GM12878 (cell line): ENCODE data around the gene PTTG1. TPM values are rescaled to one million over a fixed set of nuclear protein-coding genes. Genes with fewer than 3 reads are reported as not detected.

ENCODE experiments used
- ATAC-seq: fragments of 200-7000 bp; cut with Tn5 transposase; 3 replicates; pipeline ENCODE4 v1.9.1; 2020; ENCODE audit warnings: mild to moderate bottlenecking, moderate library complexity
- BruUV-seq: library from RNA; stranded (reverse); fragments of 400-500 nt; replicated peaks from 2 replicates; lab custom pipeline; 2021; lab: Mats Ljungman, UMichigan
- CTCF ChIA-PET: fragments of 300-600 bp; sonication (Branson Sonifier 250); formaldehyde crosslinking; extraction: SDS; loops from one replicate; lab custom pipeline; 2021; ENCODE audit warnings: inconsistent platforms; lab: Yijun Ruan, JAX
- POLR2A ChIA-PET: fragments of 350-600 bp; formaldehyde crosslinking; extraction: SDS; loops from one replicate; lab custom pipeline; 2021; ENCODE audit warnings: inconsistent platforms; lab: Charles Lee
- RAD21 ChIA-PET: fragments of 300-600 bp; sonication (Branson Sonifier 250); formaldehyde crosslinking; loops from one replicate; lab custom pipeline; 2023; ENCODE audit warnings: antibody characterized with exemption; ENCODE audit not compliant: unreplicated experiment; lab: Charles Lee
- SMC1A ChIA-PET: fragments of 300-600 bp; sonication (Branson Sonifier 250); formaldehyde crosslinking; loops from one replicate; lab custom pipeline; 2023; ENCODE audit not compliant: unreplicated experiment, uncharacterized antibody; lab: Charles Lee
- DNase-seq: peaks from one replicate; pipeline ENCODE4 v3.0.0-alpha.2; 2011; ENCODE audit warnings: low read depth, low spot score
- FAIRE-seq: peaks from 3 replicates; lab custom pipeline; 2011; peaks lifted over from hg19 to GRCh38; lab: Jason Lieb, UNC
- H2AFZ ChIP-seq: 2 replicates; pipeline ENCODE4 v1.6.0; 2011; ENCODE audit warnings: low read depth, low read length, control low read depth; ENCODE audit not compliant: control insufficient read depth
- H3K27ac ChIP-seq: 2 replicates; pipeline ENCODE4 v1.5.1; 2011; ENCODE audit warnings: control low read depth; ENCODE audit not compliant: control insufficient read depth, insufficient read depth
- H3K27me3 ChIP-seq, 2 experiments: replicated peaks in 1 of 2; 2 replicates each; pipeline versions ENCODE4 v1.6.0 to v1.6.1; 2011; ENCODE audit warnings: low read length in 1 of 2; ENCODE audit not compliant: control insufficient read depth in 2 of 2, insufficient read depth in 2 of 2
- H3K36me3 ChIP-seq, 2 experiments: 2 replicates each; pipeline ENCODE4 v1.5.1; 2011; ENCODE audit warnings: low read length in 1 of 2; ENCODE audit not compliant: control insufficient read depth in 2 of 2, insufficient read depth in 2 of 2
- H3K4me1 ChIP-seq: 2 replicates; pipeline ENCODE4 v1.6.1; 2011; ENCODE audit warnings: mild to moderate bottlenecking, low read length, moderate library complexity, mixed read lengths; ENCODE audit not compliant: control insufficient read depth, insufficient read depth
- H3K4me2 ChIP-seq: 2 replicates; pipeline ENCODE4 v1.6.0; 2011; ENCODE audit warnings: control low read depth; ENCODE audit not compliant: control insufficient read depth, insufficient read depth
- H3K4me3 ChIP-seq: fragments of 200-600 bp; sonication (generic); 2 replicates; pipeline ENCODE4 v1.5.1; 2016
- H3K79me2 ChIP-seq: 2 replicates; pipeline ENCODE4 v1.6.0; 2011; ENCODE audit warnings: low read length; ENCODE audit not compliant: control insufficient read depth, insufficient read depth
- H3K9ac ChIP-seq: 2 replicates; pipeline ENCODE4 v1.8.0; 2011; ENCODE audit warnings: low read length, control low read depth, mixed read lengths; ENCODE audit not compliant: control insufficient read depth, insufficient read depth
- H3K9me3 ChIP-seq: replicated peaks from 3 replicates; pipeline ENCODE4 v1.5.1; 2011; ENCODE audit warnings: mild to moderate bottlenecking, low read length; ENCODE audit not compliant: control insufficient read depth, insufficient read depth
- H4K20me1 ChIP-seq: 2 replicates; pipeline ENCODE4 v1.6.0; 2011; ENCODE audit not compliant: control insufficient read depth, insufficient read depth
- MEF2B ChIP-seq: fragments of 450-650 bp; IDR thresholded peaks from 2 replicates; pipeline ENCODE4 v1.6.1; 2018; ENCODE audit warnings: mild to moderate bottlenecking, moderate library complexity; ENCODE audit not compliant: partially characterized antibody, poor library complexity, severe bottlenecking
- POLR2AphosphoS5 ChIP-seq: IDR thresholded peaks from 2 replicates; pipeline ENCODE4 v1.6.1; 2011; ENCODE audit warnings: mild to moderate bottlenecking, low read length, inconsistent platforms
- ZNF274 ChIP-seq: IDR thresholded peaks from one replicate; pipeline ENCODE4 v1.8.0; 2011; ENCODE audit not compliant: insufficient read length, insufficient read depth
- in situ Hi-C: fragments of 300-500 bp; cut with MboI; formaldehyde crosslinking; loops from 9 replicates; pipeline ENCODE4 v1.14.3; 2018; ENCODE audit warnings: mixed read lengths
- intact Hi-C: fragments of 100-400 bp; cut with micrococcal nuclease; formaldehyde crosslinking; loops from one replicate; pipeline ENCODE4 v1.14.2; 2022; ENCODE audit not compliant: unreplicated experiment
- polyA plus RNA-seq, 11 experiments: library from polyadenylated mRNA; depleted of rRNA in 4 of 11; unstranded in 6 of 11; stranded (reverse) in 5 of 11; fragments of >200 nt; fragmentation: Nextera tagmentation in 4 of 11; fragmentation: Illumina TruSeq in 1 of 11; extraction: Ambion mirVana in 4 of 11; extraction: Trizol in 1 of 11; gene quantifications; 1 replicate in 1 of 11; 2 replicates in 10 of 11; pipeline versions ENCODE4 v1.2.1 to v1.2.3, GENCODE V29; 2011 to 2016; ENCODE audit warnings: inconsistent platforms in 2 of 11, missing spikeins in 2 of 11, low read depth in 1 of 11
- total RNA-seq, 4 experiments: library from RNA; depleted of rRNA in 3 of 4; stranded (reverse); fragments of >200 nt in 3 of 4; fragmentation: Illumina TruSeq in 1 of 4; extraction: Trizol in 1 of 4; gene quantifications; 2 replicates each; pipeline versions ENCODE4 v1.2.1 to v1.2.3, GENCODE V29; 2013 to 2021

The PTTG1 gene
- total and polyA plus RNA-seq, 10 of the 15 experiments (the other 5 are each of a cell fraction or from before 2014, with no cell fraction given): 154 to 1,033 (median 377) TPM

GRCh38 chr5:160437271-160437670 is 15.6 kb downstream of the PTTG1 start:
- POLR2A ChIA-PET: interaction anchor here (1.4 to 7.8 kb wide), 4 partner anchors 14 to 28 kb away, joined by 5 to 156 read pairs (median 74); partner anchors contain the start of genes PTTG1 and SLU7
- TF ChIP-seq POLR2AphosphoS5 (no peak), ZNF274 (no peak), MEF2B (peak; percentile 12)
- TF ChIP-seq, all 136 proteins: peak for 1
- Histone ChIP-seq H3K9ac (no peak overlapping the region), H2AFZ (no peak overlapping the region), H3K9me3 (peaks cover under 1% of the 10 kb centered on the region; the same call in 2 of the 3 replicates), H3K4me2 (no peak overlapping the region), H3K27me3 (no peaks in the 10 kb centered on the region), H3K4me1 (peaks cover 51% of the 10 kb centered on the region), H3K27ac (no peak overlapping the region), H3K4me3 (no peak overlapping the region), H4K20me1 (no peaks in the 10 kb centered on the region), H3K36me3 (no peaks in the 10 kb centered on the region), H3K79me2 (peaks cover 39% of the 10 kb centered on the region)
- ChIA-PET CTCF (interaction anchor here (0.7 to 7.7 kb wide), 16 partner anchors 7 to 471 kb away, joined by 3 to 235 read pairs (median 18); partner anchors contain the start of genes PTTG1 and SLU7), SMC1A (interaction anchor here (1.0 to 7.8 kb wide), 15 partner anchors 8 to 406 kb away, joined by 3 to 511 read pairs (median 17); partner anchors contain the start of genes FAM200C, PTTG1 and SLU7), RAD21 (interaction anchor here (1.5 to 7.8 kb wide), 9 partner anchors 10 to 407 kb away, joined by 3 to 329 read pairs (median 107); partner anchors contain the start of genes PTTG1 and SLU7)
- BruUV-seq: no TSS peak
- no peak for ATAC-seq
- FAIRE-seq: no peak
- intact Hi-C loops: loop anchor here (5.0 to 10.0 kb wide), 5 partner anchors 208 to 1095 kb away; no protein-coding TSS in a partner anchor
- no peak for DNase-seq
- in situ Hi-C loops: loop anchor here (5.0 to 10.0 kb wide), 3 partner anchors 40 to 1108 kb away; partner anchors contain the start of gene GABRB2
